ENCODE data around the gene CAPN11.
"Not testable (repeated sequence)": the region's sequence is repeated elsewhere in the genome, so short reads cannot be mapped to it uniquely, and the experiment has no call there.

CAPN11 gene

GRCh38 chr6:44139351-44139743 lies 19.3 kb upstream of the CAPN11 start:
- Histone ChIP-seq H3K9ac (ENCODE audit: low read depth, low read length) (no peak overlapping the region), H3K79me2 (ENCODE audit: insufficient read depth, low read length) (no peaks in the 10 kb centered on the region), H2AFZ (ENCODE audit: low read depth, low read length) (no peak overlapping the region), H3K4me2 (ENCODE audit: insufficient read depth, low read length) (no peak overlapping the region), H3K36me3 (ENCODE audit: insufficient read depth, low read length) (peaks cover 19% of the 10 kb centered on the region; the same call in 1 of the 2 replicates), H4K20me1 (ENCODE audit: insufficient read depth, low read length) (peaks cover 2% of the 10 kb centered on the region; the same call in 1 of the 2 replicates), H3K4me1 (ENCODE audit: insufficient read depth, low read length) (no peaks in the 10 kb centered on the region), H3K9me3 (ENCODE audit: insufficient read depth, low read length, severe bottlenecking) (no peaks in the 10 kb centered on the region), H3K4me3 (ENCODE audit: low read depth in 1 of 2, low read length in 2 of 2) (no peak overlapping the region), H3K27ac (ENCODE audit: low read length) (no peak overlapping the region), H3K27me3 (ENCODE audit: insufficient read depth, low read length, poor library complexity) (no peaks in the 10 kb centered on the region)
- ATAC-seq (ENCODE audit: insufficient read depth, low read depth), result no peak
- no peak for DNase-seq
- TF ChIP-seq EZH2 (IDR thresholded peaks at IDR 0.05; ENCODE audit: borderline replicate concordance, low read depth, low read length, severe bottlenecking) (no peak), CTCF (IDR thresholded peaks at IDR 0.05; ENCODE audit: borderline replicate concordance, extremely low read depth, low read length, poor library complexity, severe bottlenecking) (no peak)

DNA sequence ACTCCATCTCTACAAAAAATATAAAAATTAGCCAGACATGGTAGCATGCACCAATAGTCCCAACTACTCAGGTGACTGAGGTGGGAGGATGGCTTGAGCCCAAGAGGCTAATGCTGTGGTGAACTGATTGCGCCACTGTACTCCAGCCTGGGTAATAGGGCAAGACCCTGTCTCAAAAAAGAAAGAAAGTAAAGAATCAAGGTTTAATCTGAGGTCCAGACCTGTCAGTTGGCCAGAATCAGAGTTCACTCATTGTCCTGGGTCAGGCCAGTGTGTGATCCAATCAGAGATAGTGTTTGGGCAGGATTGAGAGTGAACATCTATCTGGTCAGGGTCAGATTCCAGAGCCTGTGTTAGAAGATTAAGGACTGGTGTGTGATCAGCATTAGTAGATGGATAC lies 15.8 kb upstream of the CAPN11 start:
- H3K79me2 ChIP-seq (ENCODE audit: insufficient read depth, low read length), result no peaks in the 10 kb centered on the region
- H3K4me3 ChIP-seq (ENCODE audit: low read depth in 1 of 2, low read length in 2 of 2), result no peak overlapping the region
- TF ChIP-seq CTCF (IDR thresholded peaks at IDR 0.05; ENCODE audit: borderline replicate concordance, extremely low read depth, low read length, poor library complexity, severe bottlenecking) (no peak), EZH2 (IDR thresholded peaks at IDR 0.05; ENCODE audit: borderline replicate concordance, low read depth, low read length, severe bottlenecking) (no peak)
- no peak overlapping the region for H3K27ac ChIP-seq (ENCODE audit: low read length)
- no peaks in the 10 kb centered on the region for H3K27me3 ChIP-seq (ENCODE audit: insufficient read depth, low read length, poor library complexity)
- no peak overlapping the region for H3K9ac ChIP-seq (ENCODE audit: low read depth, low read length)
- ATAC-seq (ENCODE audit: insufficient read depth, low read depth) (no peak), DNase-seq (no peak)
- no peak overlapping the region for H2AFZ ChIP-seq (ENCODE audit: low read depth, low read length)
- H3K36me3 ChIP-seq (ENCODE audit: insufficient read depth, low read length), result peaks cover 29% of the 10 kb centered on the region
- H3K9me3 ChIP-seq (ENCODE audit: insufficient read depth, low read length, severe bottlenecking), result no peaks in the 10 kb centered on the region
- no peak overlapping the region for H3K4me2 ChIP-seq (ENCODE audit: insufficient read depth, low read length)
- H3K4me1 ChIP-seq (ENCODE audit: insufficient read depth, low read length), result no peaks in the 10 kb centered on the region
- no peaks in the 10 kb centered on the region for H4K20me1 ChIP-seq (ENCODE audit: insufficient read depth, low read length)

- no peak for DNase-seq
- no peak overlapping the region for H2AFZ ChIP-seq (ENCODE audit: low read depth, low read length)
- H3K4me1 ChIP-seq (ENCODE audit: insufficient read depth, low read length), result no peaks in the 10 kb centered on the region
- TF ChIP-seq EZH2 (IDR thresholded peaks at IDR 0.05; ENCODE audit: borderline replicate concordance, low read depth, low read length, severe bottlenecking) (no peak), CTCF (IDR thresholded peaks at IDR 0.05; ENCODE audit: borderline replicate concordance, extremely low read depth, low read length, poor library complexity, severe bottlenecking) (no peak)
- no peaks in the 10 kb centered on the region for H3K9me3 ChIP-seq (ENCODE audit: insufficient read depth, low read length, severe bottlenecking)
- no peaks in the 10 kb centered on the region for H4K20me1 ChIP-seq (ENCODE audit: insufficient read depth, low read length)
- H3K36me3 ChIP-seq (ENCODE audit: insufficient read depth, low read length), result peaks cover 37% of the 10 kb centered on the region
- no peaks in the 10 kb centered on the region for H3K79me2 ChIP-seq (ENCODE audit: insufficient read depth, low read length)
- no peak overlapping the region for H3K9ac ChIP-seq (ENCODE audit: low read depth, low read length)
- H3K4me2 ChIP-seq (ENCODE audit: insufficient read depth, low read length), result no peak overlapping the region
- no peak for ATAC-seq (ENCODE audit: insufficient read depth, low read depth)
- no peak overlapping the region for H3K27ac ChIP-seq (ENCODE audit: low read length)
- no peak overlapping the region for H3K4me3 ChIP-seq (ENCODE audit: low read depth in 1 of 2, low read length in 2 of 2)
- H3K27me3 ChIP-seq (ENCODE audit: insufficient read depth, low read length, poor library complexity), result no peaks in the 10 kb centered on the region
These were observed 14.9 kb upstream of the CAPN11 start for GRCh38 chr6:44143731-44144130.

DNA sequence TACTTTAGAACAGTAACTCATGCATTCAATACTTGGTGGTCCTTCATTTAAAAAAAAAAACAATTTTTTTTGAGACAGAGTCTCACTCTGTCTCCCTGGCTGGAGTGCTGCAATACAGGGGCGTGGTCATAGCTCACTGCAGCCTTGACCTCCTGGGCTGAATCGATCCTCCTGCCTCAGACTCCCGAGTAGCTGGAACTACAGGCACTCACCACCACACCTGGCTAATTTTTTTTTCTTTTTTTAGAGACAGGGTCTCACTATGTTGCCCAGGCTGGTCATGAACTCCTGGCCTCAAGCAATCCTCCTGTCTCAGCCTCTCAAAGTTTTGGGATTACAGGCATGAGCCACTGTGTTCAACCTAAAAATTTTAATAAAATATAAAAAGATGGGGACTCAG lies 14.1 kb upstream of the CAPN11 start:
- H3K36me3 ChIP-seq (ENCODE audit: insufficient read depth, low read length), result peaks cover 42% of the 10 kb centered on the region
- not testable (repeated sequence) for H3K4me3 ChIP-seq (ENCODE audit: low read depth in 1 of 2, low read length in 2 of 2); DNase-seq; H3K9me3 ChIP-seq (ENCODE audit: insufficient read depth, low read length, severe bottlenecking); H3K27me3 ChIP-seq (ENCODE audit: insufficient read depth, low read length, poor library complexity); H3K9ac ChIP-seq (ENCODE audit: low read depth, low read length); ATAC-seq (ENCODE audit: insufficient read depth, low read depth); H3K4me2 ChIP-seq (ENCODE audit: insufficient read depth, low read length); H3K4me1 ChIP-seq (ENCODE audit: insufficient read depth, low read length); H3K79me2 ChIP-seq (ENCODE audit: insufficient read depth, low read length); H3K27ac ChIP-seq (ENCODE audit: low read length); H4K20me1 ChIP-seq (ENCODE audit: insufficient read depth, low read length); H2AFZ ChIP-seq (ENCODE audit: low read depth, low read length)

Measured in DND-41 (cell line).